Peyer's patch (tissue), 4 donors: ENCODE data around the gene TCEAL9. TPM values are rescaled to one million over a fixed set of nuclear protein-coding genes. Genes with fewer than 3 reads are reported as not detected.

ENCODE experiments used
- DNase-seq, 3 donors: peaks; one replicate each; pipeline ENCODE4 v3.0.0-alpha.2; 2017 to 2019
- H3K27ac ChIP-seq, 4 donors: fragments of 200-600 bp; sonication (generic); one replicate each; pipeline ENCODE4 v1.5.1; 2016 to 2019
- H3K27me3 ChIP-seq, 2 donors: fragments of 200-600 bp; sonication (generic); one replicate each; pipeline ENCODE4 v1.5.1; 2019
- H3K36me3 ChIP-seq, 3 donors: fragments of 200-600 bp; sonication (generic); one replicate each; pipeline ENCODE4 v1.5.1; 2016 to 2019
- H3K4me1 ChIP-seq, 4 donors: fragments of 200-600 bp; sonication (generic); one replicate each; pipeline ENCODE4 v1.5.1; 2016 to 2019
- H3K4me3 ChIP-seq, 4 donors: fragments of 200-600 bp; sonication (generic); 1 replicate in 3 of 4; 2 replicates in 1 of 4; pipeline ENCODE4 v1.5.1; 2016 to 2019; ENCODE audit warnings: mild to moderate bottlenecking in 1 of 4
- H3K9me3 ChIP-seq, 4 donors: fragments of 200-600 bp; sonication (generic); one replicate each; pipeline ENCODE4 v1.5.1; 2016 to 2019; ENCODE audit warnings: mild to moderate bottlenecking in 1 of 4
- CTCF ChIP-seq, 6 experiments: fragments of 450-650 bp in 4 of 6; fragments of 200-600 bp in 2 of 6; sonication (generic) in 1 of 6; IDR thresholded peaks; one replicate each; pipeline ENCODE4 v1.5.1; 2017 to 2019; ENCODE audit warnings: antibody characterized with exemption in 6 of 6, mild to moderate bottlenecking in 3 of 6, moderate library complexity in 1 of 6
- POLR2A ChIP-seq, 2 donors: fragments of 450-650 bp; IDR thresholded peaks; one replicate each; pipeline ENCODE4 v1.5.1; 2017; ENCODE audit warnings: antibody characterized with exemption in 2 of 2, mild to moderate bottlenecking in 2 of 2, moderate library complexity in 2 of 2
- total RNA-seq, 4 donors: library from RNA; depleted of rRNA; stranded (reverse); fragments of >200 nt; gene quantifications; one replicate each; pipeline ENCODE4 v1.1.0, GENCODE V29; 2016

Gene TCEAL9, protein sequence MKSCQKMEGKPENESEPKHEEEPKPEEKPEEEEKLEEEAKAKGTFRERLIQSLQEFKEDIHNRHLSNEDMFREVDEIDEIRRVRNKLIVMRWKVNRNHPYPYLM
- 10 to 100 TPM in 2 of 4 donors, 1 to 10 TPM in 2; 4.2 to 33.0 (median 9.7) TPM for total RNA-seq

- Histone ChIP-seq H3K4me1 (no peaks in the 10 kb centered on the region), H3K27ac (peak within 1 kb of the TSS; percentile 53 to 89 (median 73)), H3K9me3 (no peaks in the 10 kb centered on the region), H3K4me3 (peak within 1 kb of the TSS; percentile 34 to 65 (median 51)), H3K27me3 (no peaks in the 10 kb centered on the region), H3K36me3 (no peaks in the 10 kb centered on the region)
- TF ChIP-seq POLR2A (IDR thresholded peaks at IDR 0.05), result peak in 1 of 2 donors; percentile 51
- TF ChIP-seq CTCF (IDR thresholded peaks at IDR 0.05), result no peak
- DNase-seq, result peak in 2 of 3 donors; percentile 59 to 64
These were observed at the start of gene TCEAL9 for GRCh38 chrX:103356130-103356798. Gene TCEAL9 (plus strand): TSS chrX:103356506. CDS start chrX:103357685, 1,179 bp downstream.

DNA sequence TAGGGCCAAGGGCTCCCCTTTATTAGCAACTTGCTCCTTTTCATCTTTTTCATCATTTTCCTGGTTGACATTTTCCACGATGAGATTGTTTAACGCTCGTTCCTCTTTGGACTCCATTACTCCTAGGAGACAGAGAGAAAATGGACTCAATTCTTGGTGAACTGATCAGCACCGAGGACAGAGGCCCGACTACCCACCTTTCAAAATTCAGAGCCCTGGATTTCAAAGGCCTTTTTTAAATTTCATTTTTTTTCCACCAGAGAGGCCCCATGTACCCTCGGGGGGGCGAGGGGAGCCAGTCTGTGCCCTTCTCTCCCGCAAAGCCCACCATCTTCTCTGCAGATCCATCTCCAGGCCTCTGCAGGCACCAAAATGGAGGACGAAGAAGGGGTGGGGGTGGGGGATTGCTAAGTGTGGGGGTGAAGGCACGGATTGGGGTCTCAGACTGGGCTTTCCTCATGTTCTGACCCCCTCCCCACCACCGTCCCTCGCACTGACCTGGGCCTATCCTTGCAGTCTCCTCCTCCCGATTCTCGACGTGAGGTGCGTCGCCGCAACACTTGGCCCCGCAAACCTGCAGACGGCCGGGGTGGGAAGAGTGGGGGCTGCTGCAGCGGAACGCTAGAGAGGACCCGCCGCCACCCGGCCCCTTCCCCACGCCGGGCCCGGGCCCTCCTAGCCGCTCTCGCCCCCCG lies 46.3 kb upstream of the TCEAL9 start:
- peak overlapping the region; percentile 44 to 63 (median 54) for H3K4me3 ChIP-seq
- H3K36me3 ChIP-seq, result no peaks in the 10 kb centered on the region
- H3K4me1 ChIP-seq, result no peaks in the 10 kb centered on the region
- TF ChIP-seq POLR2A (IDR thresholded peaks at IDR 0.05) (no peak), CTCF (IDR thresholded peaks at IDR 0.05) (no peak)
- peak in 2 of 3 donors; percentile 30 to 44 for DNase-seq
- no peaks in the 10 kb centered on the region for H3K9me3 ChIP-seq
- H3K27ac ChIP-seq, result peak overlapping the region in 1 of 4 donors; percentile 72
- H3K27me3 ChIP-seq, result no peaks in the 10 kb centered on the region

DNA sequence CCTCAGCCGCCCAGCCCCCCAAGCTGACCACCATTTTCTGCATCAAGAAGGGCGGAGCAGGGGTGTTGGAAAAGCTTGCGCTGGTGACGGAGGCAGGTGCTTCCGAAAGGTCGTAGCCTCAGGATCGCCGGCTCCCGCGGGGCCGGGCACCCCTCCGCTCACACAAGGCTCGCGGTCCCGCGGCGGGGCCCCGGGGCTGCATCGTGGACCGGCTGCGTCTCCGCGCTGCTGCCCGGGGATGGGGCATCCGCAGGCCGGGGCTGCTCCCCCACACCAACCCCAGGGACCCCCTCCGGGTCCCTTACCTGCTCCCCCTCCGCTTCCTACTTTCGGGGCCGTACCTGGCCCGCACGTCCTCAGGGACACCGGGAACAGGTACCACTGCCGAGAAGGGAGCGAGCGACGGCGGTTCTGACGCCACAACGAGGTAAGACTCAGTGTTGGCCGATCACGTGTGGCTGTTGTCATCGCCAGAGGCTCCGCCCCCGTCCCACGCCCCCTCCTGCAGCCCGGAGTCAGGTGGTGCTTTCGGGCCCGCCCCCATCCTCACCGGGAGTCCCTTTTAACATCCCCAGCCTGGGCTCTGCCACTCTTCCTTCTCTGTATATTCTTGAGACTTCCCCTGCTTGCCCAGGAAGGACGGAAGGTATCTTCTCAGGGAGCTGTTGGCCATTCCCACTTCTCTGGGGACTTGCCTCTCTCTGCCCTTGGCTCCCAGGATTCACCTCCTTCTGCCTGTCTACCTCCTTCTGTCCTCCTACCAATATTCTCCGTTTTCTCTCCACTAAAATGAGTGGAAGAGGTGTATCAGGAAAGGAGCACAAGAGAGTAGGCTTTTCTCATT lies 45.5 kb upstream of the TCEAL9 start, which contains the start of gene BEX2:
TSS of gene BEX2 (minus strand) at position 436 of the 844 bp plus-strand sequence. CDS start 1,014 bp downstream, outside the sequence.
- Histone ChIP-seq H3K4me3 (peak within 1 kb of the TSS; percentile 44 to 63 (median 54)), H3K4me1 (no peaks in the 10 kb centered on the region), H3K36me3 (no peaks in the 10 kb centered on the region), H3K27ac (peak within 1 kb of the TSS in 3 of 4 donors; percentile 1 to 72 (median 65)), H3K9me3 (no peaks in the 10 kb centered on the region), H3K27me3 (no peaks in the 10 kb centered on the region)
- TF ChIP-seq CTCF (IDR thresholded peaks at IDR 0.05) (no peak), POLR2A (IDR thresholded peaks at IDR 0.05) (peak; percentile 20 to 55)
- peak; percentile 81 to 94 (median 88) for DNase-seq

DNA sequence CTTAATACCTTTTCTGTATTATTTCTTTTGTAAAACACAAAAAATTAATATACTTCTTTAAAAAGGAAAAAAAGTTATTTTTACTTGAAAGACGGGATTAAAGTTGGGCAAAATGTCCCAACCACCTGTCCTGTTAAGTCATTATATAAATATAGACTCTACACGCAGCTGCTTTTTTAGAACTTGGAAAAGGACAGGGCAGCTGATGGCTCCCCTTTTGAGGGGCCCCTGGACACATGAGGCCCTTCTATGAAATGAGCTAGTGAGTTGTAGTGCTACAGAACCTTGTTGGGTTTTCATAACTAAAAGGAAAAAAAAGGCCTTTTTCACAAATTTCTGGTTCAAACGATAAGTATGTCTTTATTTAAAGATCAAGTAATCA lies 44.9 kb upstream of the TCEAL9 start:
- Histone ChIP-seq H3K27ac (no peak overlapping the region), H3K36me3 (no peaks in the 10 kb centered on the region), H3K4me3 (no peak overlapping the region), H3K4me1 (no peaks in the 10 kb centered on the region), H3K9me3 (no peaks in the 10 kb centered on the region), H3K27me3 (no peaks in the 10 kb centered on the region)
- TF ChIP-seq POLR2A (IDR thresholded peaks at IDR 0.05) (no peak), CTCF (IDR thresholded peaks at IDR 0.05) (no peak)
- no peak for DNase-seq

DNA sequence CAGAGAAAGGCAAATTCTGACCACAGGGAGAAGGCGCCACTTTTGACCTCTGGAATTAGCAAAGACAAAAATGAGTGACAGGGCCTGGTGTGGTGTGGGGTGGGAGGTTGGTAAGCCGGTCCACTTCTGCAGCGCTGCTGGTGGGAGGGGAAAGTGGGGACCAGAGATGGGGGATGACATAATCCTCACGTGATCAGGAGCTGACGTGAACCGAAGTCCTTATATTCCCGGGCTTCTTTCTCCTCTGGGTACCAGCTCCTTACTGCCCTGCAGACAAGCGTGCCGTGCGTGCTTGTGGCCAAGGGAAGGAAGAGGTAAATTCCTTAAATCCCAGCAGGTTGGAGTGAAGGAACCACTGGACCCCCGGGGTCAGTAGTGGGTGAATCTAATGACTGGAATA lies 26.3 kb upstream of the TCEAL9 start, which contains the start of gene TCEAL7:
TSS of gene TCEAL7 (plus strand) at position 249 of the 400 bp plus-strand sequence. CDS start 1,165 bp downstream, outside the sequence.
- H3K9me3 ChIP-seq, result no peaks in the 10 kb centered on the region
- H3K4me1 ChIP-seq, result no peaks in the 10 kb centered on the region
- H3K36me3 ChIP-seq, result no peaks in the 10 kb centered on the region
- H3K27me3 ChIP-seq, result no peaks in the 10 kb centered on the region
- H3K27ac ChIP-seq, result peak within 1 kb of the TSS in 1 of 4 donors; percentile 12
- peak within 1 kb of the TSS in 2 of 4 donors; percentile 11 to 35 for H3K4me3 ChIP-seq
- DNase-seq, result no peak
- no peak for TF ChIP-seq CTCF (IDR thresholded peaks at IDR 0.05)
- no peak for TF ChIP-seq POLR2A (IDR thresholded peaks at IDR 0.05)
